ENCODE data around the gene MKNK2.
"Not testable (repeated sequence)": the region's sequence is repeated elsewhere in the genome, so short reads cannot be mapped to it uniquely, and the experiment has no call there.

The MKNK2 gene

DNA sequence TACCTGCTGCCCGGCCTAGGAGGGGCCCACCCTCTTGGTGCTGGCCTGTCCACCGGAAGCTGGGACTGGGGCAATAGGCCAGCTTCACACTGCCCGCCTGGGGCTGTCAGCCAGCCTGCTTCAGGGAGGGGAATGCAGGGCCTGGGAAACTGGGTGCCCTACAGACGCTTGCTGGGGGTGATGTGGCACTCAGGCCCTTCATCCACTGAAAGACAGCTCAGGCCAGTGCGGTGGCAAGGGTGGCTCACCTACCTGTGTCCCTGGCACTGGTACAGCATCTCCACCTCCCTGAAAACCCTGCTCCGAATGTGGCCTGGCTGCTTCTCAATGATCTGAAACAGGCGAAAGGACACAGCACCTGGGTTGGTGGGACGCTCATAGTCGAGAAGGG lies 7.8 kb downstream of the MKNK2 start:
- no peak for DNase-seq

DNA sequence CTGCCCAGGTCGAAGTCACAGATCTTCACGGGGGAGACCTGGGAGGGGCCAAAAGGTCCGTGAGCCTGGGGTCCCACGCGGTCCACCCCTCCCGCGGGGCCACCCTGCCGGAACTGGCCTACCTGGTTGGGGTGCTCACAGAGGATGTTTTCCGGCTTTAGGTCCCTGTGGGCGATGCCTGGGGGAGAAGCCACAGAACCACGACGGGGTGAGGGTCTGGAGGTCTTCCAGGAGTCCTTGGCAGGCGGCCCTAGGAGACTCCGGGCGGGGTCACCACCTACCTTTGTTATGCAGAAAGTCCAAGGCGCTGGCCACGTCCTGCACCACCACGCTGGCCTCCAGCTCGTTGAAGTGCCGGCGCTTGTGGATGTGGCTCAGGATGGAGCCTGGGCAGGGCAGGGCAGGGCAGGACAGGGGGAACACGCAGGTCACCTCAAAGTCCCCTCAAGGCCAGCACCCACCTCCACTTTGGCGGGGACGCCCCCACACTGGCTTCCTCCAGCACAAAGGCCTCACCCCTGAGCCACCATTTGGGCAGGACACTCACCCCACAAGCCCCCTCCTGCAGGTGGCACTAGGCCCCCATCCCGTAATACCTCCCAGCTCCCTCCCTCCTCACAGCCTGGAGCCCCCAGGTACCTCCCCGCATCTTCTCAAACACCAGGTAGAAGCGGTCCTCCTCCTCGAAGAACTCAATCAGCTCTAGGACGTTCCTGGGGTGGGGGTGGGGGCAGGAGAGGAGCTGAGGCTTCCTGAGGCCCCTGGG lies 8.4 kb downstream of the MKNK2 start:
- no peak for DNase-seq

DNA sequence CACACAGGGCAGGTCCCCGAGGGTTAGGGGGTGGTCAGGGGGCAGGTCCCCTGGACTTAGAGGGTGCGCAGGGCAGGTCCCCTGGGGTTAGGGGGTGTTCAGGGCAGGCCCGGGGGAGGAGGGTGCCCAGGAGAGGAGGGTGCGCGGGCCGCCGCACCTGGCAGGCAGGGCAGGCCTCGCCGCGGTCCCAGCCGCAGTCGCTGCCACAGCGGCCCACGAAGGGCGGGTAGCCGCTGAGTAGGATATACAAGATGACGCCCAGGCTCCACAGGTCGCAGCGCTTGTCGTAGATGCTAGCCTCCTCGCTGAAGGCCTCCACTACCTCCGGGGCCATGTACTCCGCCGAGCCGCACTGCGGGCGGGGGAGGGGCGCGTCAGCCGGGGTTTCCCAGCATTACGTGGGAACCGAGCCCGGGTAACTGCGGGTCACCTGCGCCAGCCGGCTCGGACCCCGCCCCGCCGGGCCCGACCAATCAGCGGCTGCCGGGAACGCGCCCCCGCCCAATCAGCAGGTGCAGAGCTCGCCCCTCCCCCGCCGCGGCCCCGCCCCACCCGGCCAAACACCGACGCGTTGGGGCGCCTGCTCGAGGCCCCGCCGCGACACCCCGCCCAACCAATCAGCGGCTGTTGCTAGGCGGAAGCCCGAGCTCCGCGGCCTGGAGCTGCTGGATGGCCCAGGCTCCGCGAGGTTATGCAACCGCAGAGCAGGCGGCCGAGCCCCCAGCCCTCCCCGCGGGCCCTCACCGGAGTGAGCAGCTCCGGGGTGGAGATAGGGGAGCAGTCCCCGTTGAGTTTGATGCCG lies 9.2 kb downstream of the MKNK2 start:
- DNase-seq: peak; percentile 81

DNA sequence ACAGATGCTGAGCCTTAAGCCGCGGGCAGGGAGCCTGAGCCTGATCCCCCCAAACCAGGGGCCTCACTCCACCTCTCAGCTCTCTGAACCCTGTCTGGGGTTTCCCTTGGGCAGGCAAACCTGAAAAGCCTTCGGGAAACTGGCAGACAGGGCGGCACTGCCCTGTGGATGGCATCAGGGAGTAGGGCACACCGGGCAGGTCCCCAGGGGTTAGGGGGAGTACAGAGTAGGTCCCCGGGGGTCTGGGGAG lies 9.7 kb downstream of the MKNK2 start:
- DNase-seq: no peak

DNA sequence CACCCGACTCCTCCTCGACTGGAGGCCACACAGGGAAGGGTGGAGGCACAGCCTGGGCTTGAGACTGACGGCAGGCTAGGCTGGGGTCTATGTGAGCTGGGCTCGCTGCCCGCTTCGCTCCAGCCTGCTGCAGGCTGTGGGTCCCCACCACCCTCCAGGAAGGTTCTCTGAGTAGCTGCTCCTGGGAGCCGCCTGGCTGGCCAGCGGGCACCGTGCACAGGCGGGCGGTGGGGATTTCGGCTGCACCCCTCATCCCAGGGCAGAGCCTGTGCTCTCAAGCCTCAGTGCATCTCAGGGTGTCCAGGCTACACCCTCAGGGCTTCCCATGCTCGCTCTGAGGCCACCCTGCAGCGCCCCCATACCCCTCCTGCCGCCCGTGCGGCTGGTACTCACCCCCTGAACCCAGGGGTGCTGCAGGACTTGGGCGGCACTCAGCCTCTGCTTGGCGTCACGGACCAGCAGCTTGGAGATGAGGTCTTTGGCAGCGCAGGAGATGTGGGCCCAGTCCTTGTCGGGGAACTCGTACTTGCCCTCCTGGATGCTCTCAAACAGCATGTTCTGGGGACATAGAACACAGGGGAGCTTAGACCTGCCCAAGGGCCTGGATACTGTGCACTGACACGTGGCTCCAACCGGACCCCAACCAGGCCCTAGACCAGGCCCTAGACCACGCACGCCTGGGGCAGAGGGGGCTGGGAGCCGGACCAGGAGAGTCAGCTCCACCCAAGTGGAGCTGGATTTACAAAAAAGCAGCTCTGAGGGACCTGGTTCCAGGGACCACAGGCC lies 10.2 kb downstream of the MKNK2 start:
- no peak for DNase-seq

DNA sequence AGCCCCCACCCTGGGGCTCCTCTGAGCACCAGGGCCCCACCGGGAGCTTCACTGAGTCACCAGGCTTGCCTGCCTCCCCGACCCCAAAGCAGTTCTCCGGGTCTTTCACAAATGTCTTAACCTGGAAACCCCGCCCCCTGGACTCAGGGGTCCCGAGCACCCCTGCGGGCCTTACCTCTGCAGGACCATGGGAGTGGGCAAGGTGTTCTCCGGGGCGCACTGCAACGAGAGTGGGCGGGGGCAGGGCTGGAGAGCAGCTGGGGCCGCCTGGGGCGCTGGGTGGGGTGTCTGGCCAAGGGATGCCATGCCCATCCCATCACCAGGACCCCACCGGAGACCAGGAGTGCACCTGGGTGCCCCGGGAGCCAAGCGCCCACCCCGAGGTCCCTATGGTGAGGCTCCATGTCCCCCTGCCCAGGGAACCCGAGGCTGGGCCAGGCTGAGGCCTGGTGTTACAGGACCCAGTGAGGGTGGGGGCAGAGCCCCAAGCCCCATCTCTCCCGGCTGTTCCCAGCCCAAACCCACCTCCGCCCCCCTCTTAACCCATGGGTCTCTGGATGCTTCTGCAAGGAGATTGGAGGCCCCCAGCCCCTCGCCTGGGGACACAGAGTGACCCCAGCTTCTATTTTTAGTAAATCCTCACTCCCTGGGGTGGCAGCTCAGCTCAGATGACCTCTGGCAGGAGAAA lies 10.9 kb downstream of the MKNK2 start:
- DNase-seq: no peak

DNA sequence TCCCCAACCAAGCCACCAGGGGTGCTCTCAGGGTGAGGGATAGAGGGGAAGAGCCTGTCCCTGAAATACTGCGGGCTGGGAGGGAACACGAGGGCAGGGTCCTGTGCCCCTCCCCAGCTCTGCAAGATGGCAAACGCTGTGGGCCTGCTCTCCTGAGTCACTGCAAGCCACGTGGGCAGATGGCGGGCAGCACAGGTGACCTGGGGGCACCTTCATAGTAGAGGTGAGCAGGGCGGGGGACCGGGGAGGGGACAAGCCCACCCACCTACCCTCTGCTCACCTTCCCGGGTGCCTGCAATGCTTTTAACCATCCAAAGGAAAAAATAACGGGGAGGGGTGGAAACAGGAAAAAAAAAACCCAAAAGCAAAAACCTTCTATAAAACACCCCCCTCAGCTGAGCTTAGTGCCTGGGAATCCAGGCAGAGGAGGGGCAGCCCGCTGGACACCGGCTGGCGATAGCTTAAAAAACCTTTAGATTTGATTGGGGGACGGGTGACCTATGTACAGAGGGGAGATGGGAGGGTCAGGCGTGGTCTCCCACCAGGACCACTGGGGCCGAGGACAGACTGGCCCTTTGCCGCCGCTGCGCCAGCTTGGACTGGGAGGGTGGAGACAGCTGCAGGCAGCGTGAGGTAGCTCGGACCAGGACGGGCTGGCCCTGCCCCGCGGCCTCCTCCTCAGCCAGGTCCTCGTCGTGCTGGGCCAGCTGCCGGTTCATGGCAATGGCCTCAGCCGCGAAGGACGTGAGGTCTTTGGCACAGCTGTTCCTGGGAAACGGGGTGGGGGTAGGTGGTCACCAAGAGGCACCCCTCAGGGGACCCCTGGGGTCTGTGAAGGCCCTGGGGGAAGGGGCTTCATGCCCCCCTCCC lies 11.7 kb downstream of the MKNK2 start:
- no peak for DNase-seq

DNA sequence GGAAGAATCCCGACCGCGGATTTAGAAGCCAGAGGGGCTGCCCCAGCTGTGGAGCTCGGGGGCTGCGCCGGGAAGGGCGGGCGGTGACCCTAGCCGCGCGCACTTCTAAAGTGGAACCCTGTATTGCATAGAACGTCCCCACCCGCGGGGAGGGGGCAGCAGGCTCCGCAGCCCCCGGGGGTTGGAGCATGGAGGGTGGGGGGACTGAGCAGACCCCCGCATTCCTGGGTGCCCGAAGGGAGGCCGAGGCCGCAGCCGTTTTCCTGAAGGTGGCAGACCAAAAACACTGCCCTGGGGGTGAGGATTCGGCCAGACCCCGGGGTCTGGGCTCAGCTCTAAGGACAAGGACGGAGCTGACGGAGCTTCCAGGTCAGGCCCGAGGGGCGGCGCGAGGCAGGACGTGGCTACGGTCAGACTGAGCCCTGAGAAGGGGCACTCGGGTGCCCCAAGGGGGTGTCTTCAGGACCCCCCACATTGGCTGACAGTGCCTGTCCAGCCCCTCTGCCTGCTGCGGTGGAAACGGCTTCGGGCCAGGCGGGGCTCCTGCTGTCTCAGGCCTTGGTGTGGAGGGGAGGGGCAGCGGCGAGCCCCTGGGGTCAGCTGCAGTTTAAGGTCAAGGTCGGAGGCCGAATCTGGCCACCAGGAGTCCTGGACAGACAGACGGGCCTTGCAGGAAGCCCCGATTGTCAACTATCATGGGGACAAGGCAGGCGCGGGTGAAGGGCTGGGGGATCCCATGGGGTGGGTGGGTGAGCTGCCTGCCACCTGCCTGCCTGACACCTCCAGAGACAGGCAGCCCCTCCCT lies 12.6 kb downstream of the MKNK2 start:
- DNase-seq: no peak

DNA sequence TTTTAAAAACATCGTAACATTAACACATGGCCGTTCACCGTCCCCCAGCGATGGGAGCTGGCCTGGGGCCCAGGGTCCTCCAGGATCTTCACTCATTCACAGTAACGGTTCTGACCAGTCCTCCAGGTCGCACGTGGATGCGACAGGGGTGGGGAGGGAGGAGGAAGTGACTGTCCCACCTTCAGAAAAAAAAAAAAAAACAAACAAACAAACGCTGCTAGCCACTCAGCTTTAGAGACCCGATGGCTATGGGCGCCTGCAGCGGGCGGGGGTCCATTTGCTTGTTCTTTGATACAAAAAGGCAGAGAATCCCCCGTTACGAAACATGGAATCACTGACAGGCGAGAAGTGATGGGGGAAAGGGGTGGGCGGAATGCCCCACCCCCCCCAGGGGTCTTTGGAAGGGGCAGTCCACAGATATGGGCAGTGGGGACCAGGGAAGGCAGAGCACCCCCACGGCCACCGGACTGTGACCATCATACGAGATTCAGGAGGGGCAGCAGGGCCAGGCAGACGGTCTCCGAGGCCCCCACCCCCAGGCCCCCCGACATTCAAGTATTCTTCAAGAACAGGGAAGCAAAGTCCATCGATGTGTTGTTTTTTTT lies 13.3 kb downstream of the MKNK2 start:
- DNase-seq: no peak

DNA sequence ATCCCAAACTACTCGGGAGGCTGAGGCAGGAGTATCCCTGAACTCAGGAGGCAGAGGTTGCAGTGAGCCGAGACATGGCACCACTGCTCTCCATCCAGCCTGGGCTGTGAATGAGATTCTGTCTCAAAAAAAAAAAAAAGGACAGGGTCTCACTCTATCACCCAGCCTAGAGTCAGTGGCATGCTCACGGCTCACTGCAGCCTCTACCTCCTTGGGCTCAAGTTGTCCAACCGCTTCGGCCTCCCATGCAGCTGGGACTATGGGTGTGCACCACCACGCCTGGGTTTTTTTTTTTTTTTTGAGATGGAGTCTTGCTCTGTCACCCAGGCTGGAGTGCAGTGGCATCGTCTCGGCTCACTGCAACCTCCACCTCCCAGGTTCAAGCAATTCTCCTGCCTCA lies 14.6 kb downstream of the MKNK2 start:
- DNase-seq: no peak

DNA sequence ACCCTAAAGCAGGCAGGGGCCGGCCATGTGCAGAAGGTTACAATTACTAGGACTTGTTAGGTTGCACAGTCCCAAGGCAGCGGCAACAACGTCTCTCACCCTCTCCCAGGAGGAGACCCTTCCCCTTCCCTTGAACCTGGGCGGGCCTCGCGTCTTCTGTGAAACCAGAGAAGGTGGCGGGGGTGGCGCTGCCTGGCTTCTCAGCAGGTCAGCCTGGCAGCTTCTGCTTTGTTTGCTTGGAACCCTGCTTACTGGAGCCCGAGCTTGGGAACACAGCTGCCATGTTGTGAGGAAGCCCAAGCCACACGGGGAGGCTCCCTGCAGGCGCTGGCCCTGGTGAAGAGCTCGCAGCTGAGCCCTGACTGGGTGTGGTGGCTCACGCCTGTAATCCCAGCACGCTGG lies 15.5 kb downstream of the MKNK2 start:
- no peak for DNase-seq

DNA sequence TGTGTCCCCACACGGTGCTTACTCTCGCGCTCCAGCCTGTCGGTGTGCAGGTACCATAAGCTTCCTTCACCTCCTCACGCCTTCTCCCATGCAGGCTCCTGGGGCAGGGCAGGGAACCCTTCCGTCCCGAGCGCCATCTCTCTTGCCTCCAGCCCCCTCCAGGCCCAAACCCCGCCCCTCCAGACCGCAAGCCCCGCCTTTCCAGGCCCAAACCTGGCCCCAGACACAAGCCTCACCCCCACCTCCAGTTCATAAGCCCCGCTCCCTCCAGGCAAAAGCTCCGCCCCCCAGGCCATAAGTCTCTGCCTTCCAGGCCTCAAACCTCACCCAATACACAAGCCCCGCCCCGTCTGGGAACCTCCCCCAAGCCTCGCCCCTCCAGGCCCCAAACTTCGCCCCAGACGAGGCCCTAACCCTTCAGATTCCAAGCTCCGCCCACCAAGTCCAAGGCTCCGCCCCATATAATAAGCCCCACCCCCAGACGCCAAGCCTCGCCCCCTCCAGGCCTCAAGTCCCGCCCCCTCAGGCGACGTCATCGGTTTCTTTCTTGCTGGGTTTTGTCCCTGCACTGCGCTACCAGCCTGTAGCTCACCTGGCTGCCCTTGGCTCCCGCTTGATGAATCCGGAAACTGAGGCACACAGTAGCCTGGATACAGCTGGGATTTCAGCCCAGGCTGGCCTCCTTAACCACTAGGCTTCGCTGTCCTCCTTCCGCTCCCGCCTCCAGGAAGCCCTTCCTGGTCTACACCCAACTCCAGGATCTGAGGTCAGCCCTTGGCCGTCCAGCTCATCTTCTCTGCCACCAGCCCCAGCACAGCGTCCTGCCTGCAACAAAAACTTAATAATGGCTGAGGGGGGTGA lies 16.1 kb downstream of the MKNK2 start:
- no peak for DNase-seq

DNA sequence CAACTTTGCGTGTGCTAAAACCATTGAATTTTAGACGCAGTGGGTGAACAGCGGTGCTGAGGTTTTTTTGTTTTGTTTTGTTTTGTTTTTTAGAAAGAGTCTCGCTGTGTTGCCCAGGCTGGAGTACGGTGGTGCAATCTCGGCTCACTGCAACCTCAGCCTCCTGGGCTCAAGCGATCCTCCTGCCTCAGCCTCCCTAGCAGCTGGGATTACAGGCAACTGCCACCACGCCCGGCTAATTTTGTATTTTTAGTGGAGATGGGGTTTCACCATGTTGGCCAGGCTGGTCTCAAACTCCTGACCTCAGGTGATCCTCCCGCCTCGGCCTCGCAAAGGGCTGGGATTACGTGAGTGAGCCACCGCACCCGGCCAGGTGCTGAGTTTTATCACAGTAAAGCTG lies 16.8 kb downstream of the MKNK2 start:
- not testable (repeated sequence) for DNase-seq

DNA sequence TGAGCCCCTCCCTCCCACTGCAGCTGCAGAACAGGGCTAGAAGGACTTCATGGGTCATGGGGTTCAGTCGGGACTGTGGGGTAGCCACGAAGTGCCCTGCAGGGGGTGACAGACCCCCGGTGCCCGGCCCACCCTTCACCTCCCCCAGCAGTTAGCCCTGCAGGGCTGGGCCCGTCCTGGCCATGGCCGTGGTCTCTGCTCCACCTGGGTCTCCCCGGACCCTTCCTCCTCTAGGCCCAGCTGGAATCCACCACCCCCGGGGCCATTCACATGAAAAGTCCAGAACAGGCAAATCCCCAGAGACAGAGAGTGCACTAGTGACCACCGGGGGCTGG lies 17.3 kb downstream of the MKNK2 start:
- DNase-seq: no peak

DNA sequence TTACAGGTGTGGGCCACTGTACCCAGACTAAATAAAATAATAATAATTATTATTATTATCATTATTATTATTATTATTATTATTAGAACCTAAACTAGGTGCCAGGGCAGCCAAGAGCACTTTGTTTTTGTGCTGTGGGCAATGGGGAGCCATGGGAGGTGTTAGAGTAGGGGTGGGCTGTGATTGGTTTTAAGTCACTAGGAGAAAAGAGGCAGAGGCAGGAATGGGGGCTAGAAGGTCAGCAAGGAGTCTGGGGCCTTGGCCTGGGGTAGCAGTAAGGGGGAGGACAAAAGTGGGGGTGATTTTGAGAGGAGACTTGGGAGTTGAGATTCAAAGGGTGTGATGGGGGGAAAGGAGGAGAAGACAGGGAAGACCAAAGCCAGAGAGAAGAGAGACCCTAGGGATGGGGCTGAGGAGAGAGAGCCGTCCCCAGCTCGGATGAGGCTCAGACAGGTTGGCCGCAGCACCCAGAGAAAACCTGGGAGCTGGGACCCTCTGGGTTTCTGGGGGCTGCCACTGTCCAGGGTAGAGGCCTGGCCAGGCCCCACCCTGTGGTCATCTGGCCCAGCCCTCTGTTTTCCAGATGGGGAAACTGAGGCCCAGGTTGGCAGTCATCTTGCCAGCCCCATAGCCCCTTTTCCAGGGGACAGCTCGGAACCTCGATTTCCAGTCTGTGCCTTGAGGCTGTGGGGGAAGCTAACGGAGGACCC lies 17.8 kb downstream of the MKNK2 start:
- DNase-seq: no peak

DNA sequence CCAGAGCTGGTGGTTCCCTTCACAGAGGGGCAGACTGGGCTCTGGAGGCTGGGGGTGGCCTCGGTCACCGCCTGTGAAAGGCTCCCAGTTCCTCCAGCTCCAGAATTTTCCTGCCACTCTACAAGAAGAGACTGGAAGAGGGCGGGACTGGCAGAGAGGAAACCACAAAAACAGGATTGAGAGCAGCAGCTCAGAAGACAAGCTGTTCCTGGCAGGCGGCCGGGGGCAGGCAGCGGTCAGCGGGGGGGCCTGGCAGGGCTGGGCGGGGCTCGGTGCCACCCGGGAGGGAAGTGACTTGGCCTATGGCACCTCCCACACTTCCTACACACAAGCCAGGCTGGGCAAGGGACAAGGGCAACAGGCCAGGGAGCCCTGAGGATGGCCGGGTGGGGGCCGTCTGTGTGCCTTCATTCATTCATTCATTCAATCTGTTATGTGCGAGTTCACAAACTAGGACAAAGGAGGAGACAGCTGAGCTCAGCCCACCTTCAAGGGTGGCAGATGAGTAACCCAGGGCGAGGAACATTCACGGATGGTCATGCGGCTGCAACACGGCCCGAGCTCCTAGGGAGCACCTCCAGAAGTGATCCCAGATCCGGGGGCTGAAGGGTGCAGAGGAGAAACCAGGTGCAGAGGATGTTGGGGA lies 18.6 kb downstream of the MKNK2 start:
- DNase-seq: peak; percentile 53

DNA sequence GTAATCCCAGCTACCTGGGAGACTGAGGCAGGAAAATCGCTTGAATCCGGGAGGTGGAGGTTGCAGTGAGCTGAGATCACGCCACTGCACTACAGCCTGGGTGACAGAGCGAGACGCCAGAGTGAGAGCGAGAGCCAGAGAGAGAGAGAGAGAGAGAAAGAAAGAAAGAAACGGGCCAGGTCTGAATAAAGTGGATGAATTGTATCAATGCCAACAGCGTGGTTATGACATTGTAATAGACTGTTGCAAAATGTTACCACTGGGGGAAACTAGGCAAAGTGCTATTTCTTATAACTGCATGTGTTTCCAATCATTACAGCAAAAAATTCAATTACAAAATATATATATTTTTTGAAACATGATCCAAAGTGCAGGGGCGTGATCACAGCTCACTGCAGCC lies 23.7 kb downstream of the MKNK2 start:
- DNase-seq: no peak

DNA sequence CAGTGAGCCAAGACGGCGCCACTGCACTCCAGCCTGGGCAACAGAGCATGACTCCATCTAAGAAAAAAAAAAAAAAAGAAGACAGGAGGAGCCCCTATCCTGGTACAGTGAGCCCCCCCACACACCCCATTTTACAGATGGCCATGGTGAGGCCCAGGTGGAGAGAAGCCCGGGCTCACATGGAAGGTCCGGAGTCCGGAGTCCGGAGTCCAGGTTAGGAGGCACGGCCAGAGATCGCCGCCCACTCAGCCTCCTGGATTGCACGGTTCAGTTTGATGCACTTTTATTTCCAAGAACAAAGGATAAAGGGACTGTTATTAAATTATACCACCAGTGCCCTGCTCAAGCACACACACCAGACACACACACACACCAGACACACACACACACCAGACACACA lies 24.3 kb downstream of the MKNK2 start:
- no peak for DNase-seq

DNA sequence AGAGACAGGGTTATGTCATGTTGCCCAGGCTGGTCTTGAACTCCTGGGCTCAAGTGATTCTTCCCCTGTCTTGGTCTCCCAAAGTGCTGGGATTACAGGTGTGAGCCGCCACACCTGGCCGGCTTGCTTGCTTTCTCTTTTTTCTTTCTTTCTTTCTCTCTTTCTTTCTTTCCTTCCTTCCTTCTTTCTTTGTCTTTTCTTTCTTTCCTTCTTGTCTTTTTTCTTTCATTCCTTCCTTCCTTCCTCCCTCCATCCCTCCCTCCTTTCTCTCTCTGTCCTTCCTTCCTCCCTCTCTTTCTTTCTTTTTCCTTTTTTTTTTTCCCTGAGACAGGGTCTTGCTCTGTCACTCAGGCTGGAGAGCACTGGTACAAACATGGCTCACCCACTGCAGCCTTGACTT lies 28.8 kb downstream of the MKNK2 start:
- no peak for DNase-seq
